Stimulated activated CD4-positive, alpha-beta T cell treated with anti-CD3 and anti-CD28 coated beads, Interleukin-4, amount 100 ng/mL, for 1 hour (primary cell): ENCODE measurements around the gene FOXK1.
"Not testable (repeated sequence)": the region's sequence is repeated elsewhere in the genome, so short reads cannot be mapped to it uniquely, and the experiment has no call there.

ENCODE experiments used
- DNase-seq: peaks from one replicate; pipeline ENCODE4 v3.0.0-alpha.2; 2020

Gene FOXK1

GRCh38 chr7:4667776-4668509 is 14.2 kb upstream of the FOXK1 start:
- DNase-seq = no peak

GRCh38 chr7:4668510-4668847 is 13.6 kb upstream of the FOXK1 start:
- no peak for DNase-seq

DNA sequence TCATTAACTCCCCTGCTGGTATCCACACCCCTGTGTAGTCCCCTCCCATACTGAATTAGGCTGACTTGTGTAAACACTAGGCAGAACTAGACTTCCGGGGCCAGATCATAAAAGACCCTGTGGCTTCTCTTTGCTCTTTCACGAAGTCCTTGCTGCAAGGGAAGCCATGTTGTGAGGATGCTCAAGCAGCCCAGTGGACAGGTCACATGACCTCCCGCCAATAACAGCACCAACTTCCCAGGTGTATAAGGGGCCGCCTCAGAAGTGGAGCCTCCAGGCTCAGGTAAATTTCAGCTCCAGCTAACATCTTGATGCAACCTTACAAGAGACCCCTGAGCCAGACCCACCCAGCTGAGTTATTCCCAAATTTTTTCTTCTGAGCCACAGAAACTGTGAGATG is 11.3 kb upstream of the FOXK1 start:
- no peak for DNase-seq

GRCh38 chr7:4675771-4676367 is 6.2 kb upstream of the FOXK1 start:
- no peak for DNase-seq

GRCh38 chr7:4677518-4677917 is 4.6 kb upstream of the FOXK1 start:
- DNase-seq = not testable (repeated sequence)

DNA sequence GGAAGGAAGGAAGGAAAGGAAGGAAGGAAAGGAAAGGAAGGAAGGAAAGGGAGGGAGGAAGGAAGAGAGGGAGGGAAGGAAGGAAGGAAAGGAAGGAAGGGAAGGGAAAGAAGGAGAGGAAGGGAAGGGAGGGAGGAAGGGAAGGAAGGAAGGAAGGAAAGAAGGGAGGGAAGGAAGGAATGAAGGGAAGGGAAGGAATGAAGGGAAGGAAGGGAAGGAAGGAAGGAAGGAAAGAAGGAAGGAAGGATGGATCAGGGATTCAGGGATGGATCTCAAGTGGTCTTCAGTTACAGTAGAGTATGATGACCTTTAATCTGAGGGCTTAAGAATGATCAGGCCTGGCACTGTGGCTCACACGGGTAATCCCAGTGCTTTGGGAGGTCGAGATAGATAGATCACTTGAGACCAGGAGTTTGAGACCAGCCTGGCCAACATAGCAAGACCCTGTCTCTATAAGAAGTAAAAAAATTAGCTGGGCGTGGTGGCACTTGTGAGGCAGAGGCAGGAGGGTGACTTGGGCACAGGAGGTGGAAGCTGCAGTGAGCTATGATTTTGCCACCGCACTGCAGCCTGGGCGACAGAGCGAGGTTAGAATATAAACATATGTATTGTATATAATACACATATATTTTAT is 760 bp upstream of the FOXK1 start:
- peak; percentile 28 for DNase-seq

GRCh38 chr7:4682621-4683042 is 537 bp downstream of the FOXK1 start:
- peak; percentile 46 for DNase-seq

- DNase-seq = peak; percentile 17
Measured at GRCh38 chr7:4683043-4683883, 1.2 kb downstream of the FOXK1 start.

GRCh38 chr7:4683884-4684565 is 1.9 kb downstream of the FOXK1 start:
- DNase-seq = peak; percentile 48

DNA sequence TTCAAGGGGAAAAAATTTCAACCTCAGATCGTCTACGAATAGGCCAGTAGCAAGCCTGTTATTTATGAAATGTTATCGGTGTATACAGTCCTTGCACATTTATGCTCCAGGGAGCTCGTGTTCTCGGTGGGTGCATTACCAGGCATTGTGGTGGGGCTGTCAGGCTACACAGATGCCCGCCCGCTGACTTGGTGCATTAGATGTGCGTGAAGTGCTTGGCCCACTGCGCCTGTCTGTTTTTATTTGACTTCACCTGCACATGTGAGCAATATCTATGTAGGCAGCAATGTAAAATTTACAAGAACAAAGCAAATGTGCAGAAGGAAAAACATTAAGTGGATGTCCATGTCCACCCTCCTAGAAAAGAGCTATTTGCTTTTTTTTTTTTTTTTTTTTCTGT is 2.8 kb downstream of the FOXK1 start:
- no peak for DNase-seq

GRCh38 chr7:4685676-4686075 is 3.6 kb downstream of the FOXK1 start:
- not testable (repeated sequence) for DNase-seq

- DNase-seq = no peak
Measured at GRCh38 chr7:4687956-4688355, 5.9 kb downstream of the FOXK1 start.

DNA sequence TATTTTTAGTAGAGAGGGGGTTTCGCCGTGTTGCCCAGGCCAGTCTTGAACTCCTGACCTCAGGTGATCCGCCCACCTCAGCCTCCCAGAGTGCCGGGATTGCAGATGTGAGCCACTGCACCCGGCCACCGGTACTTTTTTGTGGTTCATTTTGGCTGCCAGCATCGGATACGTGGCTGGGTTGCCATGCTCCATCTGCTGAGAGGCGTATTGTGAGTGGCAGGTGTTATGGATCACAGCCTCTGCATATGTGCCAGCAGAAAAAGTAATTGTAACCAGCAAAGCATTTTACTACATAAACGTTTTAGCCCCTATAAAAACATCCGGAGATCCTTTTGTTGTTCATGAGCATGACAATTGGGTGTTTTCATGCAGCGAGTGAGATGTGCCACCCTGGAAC is 7.1 kb downstream of the FOXK1 start:
- no peak for DNase-seq

GRCh38 chr7:4689668-4690067 is 7.6 kb downstream of the FOXK1 start:
- DNase-seq = no peak

DNA sequence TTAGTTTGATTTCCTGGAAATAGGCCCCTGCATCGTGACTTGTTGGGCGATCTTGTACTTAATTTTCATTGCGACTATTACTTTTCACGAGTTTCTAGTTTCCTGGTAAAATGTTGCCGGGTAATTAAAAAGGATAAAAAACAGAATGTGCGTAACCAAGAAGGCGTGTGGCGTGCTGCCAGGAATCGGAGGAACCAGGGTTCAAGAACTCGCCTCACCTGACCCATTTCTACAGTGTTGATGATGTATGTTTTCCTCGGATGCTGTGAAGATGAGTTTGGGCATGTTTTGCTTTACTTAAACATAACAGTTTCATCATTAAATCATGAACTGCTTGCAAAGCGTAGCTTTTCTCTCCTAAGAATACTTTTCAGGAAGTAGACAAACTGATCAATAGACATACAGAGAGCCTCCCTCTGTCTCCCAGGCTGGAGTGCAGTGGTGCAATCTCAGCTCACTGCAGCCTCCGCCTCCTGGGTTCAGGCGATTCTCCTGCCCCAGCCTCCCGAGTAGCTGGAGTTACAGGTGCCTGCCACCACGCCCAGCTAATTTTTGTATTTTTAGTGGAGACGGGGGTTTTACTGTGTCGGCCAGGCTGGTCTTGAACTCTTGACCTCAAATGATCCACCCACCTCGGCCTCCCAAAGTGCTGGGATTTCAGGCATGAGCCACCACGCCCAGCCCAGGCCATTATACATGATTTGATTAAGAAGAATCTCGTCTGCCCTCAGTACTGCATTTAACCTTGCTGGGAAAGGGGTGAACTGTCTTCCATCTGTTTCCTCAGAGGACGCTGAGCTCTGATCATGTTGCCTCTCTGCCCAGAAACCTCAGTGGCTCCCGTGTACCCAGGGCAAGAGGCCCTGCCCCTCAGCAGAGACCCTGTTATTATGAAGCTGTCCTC is 9.1 kb downstream of the FOXK1 start:
- DNase-seq = no peak

GRCh38 chr7:4692055-4692454 is 10.0 kb downstream of the FOXK1 start:
- DNase-seq = no peak

DNA sequence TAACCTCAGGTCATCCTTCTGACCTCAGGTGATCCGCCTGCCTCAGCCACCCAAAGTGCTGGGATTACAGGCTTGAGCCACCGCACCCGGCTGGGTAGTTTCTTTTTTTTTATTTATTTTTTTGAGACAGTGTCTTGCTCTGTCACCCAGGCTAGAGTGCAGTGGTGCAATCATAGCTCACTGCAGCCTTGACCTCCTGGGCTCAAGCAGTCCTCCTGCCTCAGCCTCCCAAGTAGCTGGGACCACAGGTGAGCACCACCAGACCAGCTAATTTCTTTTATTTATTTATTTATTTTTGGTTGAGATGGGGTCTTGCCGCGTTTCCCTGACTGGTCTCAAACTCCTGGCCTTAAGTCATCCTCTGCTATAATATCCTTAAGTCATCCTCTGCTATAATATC is 10.5 kb downstream of the FOXK1 start:
- DNase-seq = not testable (repeated sequence)

DNA sequence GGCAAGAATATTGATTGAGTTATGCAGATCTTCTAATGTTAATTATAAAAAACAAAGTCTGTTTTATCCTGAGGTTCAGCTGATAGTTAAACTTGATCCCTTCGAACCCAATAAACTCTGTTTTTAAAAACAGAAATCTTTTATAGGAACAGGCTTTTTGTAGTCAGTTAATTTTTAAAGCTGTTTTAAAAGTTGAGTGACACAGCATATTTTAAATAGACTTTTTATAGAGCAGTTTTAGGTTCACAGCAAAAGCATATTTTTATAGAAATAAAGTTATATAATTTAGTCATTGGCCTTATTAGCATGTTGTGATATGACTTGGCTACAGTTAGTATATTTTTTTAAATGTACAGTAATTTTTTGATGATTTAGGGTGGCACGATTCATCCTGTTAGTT is 11.1 kb downstream of the FOXK1 start:
- DNase-seq = no peak

DNA sequence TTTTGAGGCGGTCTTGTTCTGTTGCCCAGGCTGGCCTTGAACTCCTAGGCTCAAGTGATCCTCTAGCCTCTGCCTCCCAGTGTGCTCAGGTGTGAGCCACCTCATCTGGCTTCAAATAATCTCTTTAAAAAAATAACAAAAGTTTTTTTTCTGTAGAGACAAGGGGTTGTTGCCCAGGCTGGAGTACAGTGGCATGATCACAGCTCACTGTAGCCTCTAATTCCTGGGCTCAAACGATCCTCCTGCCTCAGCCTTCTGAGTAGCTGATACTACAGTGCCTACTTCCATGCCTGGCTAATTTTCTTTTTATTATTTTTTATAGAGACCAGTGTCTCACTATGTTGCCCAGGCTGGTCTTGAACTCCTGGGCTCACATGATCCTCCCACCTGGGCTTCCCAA is 11.7 kb downstream of the FOXK1 start:
- no peak for DNase-seq

GRCh38 chr7:4694305-4694704 is 12.2 kb downstream of the FOXK1 start:
- DNase-seq = no peak

- no peak for DNase-seq
Measured at GRCh38 chr7:4698707-4699275, 16.7 kb downstream of the FOXK1 start.
